Measurements from ENCODE around the gene SPRN.

- TF ChIP-seq CTCF (conservative IDR thresholded peaks at IDR 0.05; ENCODE audit: low read depth in 2 of 2) (no peak), ZNF114 (CRISPR knock-in tag; IDR thresholded peaks at IDR 0.05) (no peak), EZH2 (IDR thresholded peaks at IDR 0.05; ENCODE audit: low read depth, unreplicated experiment) (no peak), CREB1 (CRISPR knock-in tag; IDR thresholded peaks at IDR 0.05; ENCODE audit: low read depth) (no peak), ZNF331 (CRISPR knock-in tag; IDR thresholded peaks at IDR 0.05; ENCODE audit: low read depth) (no peak), REST (IDR thresholded peaks at IDR 0.05; ENCODE audit: unreplicated experiment) (no peak), POLR2AphosphoS5 (IDR thresholded peaks at IDR 0.05; ENCODE audit: low read depth) (no peak), EZH2phosphoT487 (IDR thresholded peaks at IDR 0.05; ENCODE audit: unreplicated experiment) (no peak)
These were observed 25.3 kb downstream of the SPRN start for GRCh38 chr10:133399123-133399601.

All from GM23338 (cell line).